Neutrophil (primary cell): ENCODE data around the gene CUL2.

Source experiments
- H3K27ac ChIP-seq: fragments of 200-600 bp; sonication (generic); 2 replicates; pipeline ENCODE4 v1.5.1; 2016; ENCODE audit warnings: mild to moderate bottlenecking, moderate library complexity
- H3K27me3 ChIP-seq: fragments of 200-600 bp; sonication (generic); 2 replicates; pipeline ENCODE4 v1.6.0; 2016; ENCODE audit warnings: mild to moderate bottlenecking
- H3K36me3 ChIP-seq: fragments of 200-600 bp; sonication (generic); 2 replicates; pipeline ENCODE4 v1.5.1; 2017
- H3K4me1 ChIP-seq, 2 experiments: fragments of 200-600 bp in 1 of 2; sonication (generic) in 1 of 2; 1 replicate in 1 of 2; 2 replicates in 1 of 2; pipeline versions ENCODE4 v1.5.1 to v1.6.1; 2013 to 2016; ENCODE audit warnings: low read depth in 1 of 2, low read length in 1 of 2, mild to moderate bottlenecking in 1 of 2, moderate library complexity in 1 of 2; ENCODE audit not compliant: control insufficient read depth in 1 of 2, insufficient read depth in 1 of 2
- H3K4me3 ChIP-seq, 2 experiments: fragments of 200-600 bp in 1 of 2; sonication (generic) in 1 of 2; 1 replicate in 1 of 2; 2 replicates in 1 of 2; pipeline ENCODE4 v1.5.1; 2013 to 2016; ENCODE audit warnings: low read depth in 1 of 2, low read length in 1 of 2, mild to moderate bottlenecking in 1 of 2, moderate library complexity in 1 of 2
- H3K9me3 ChIP-seq: fragments of 200-600 bp; sonication (generic); 2 replicates; pipeline ENCODE4 v1.5.1; 2016
- CTCF ChIP-seq: fragments of 200-600 bp; sonication (generic); IDR thresholded peaks from 2 replicates; pipeline ENCODE4 v1.5.1; 2016; ENCODE audit warnings: antibody characterized with exemption

Gene CUL2

GRCh38 chr10:35019041-35020024 lies 70.8 kb downstream of the CUL2 start:
- Histone ChIP-seq H3K4me1 (no peaks in the 10 kb centered on the region), H3K4me3 (no peak overlapping the region), H3K36me3 (peaks cover 54% of the 10 kb centered on the region), H3K9me3 (no peaks in the 10 kb centered on the region), H3K27me3 (no peaks in the 10 kb centered on the region), H3K27ac (no peak overlapping the region)
- no peak for TF ChIP-seq CTCF

GRCh38 chr10:35017608-35018007 lies 72.5 kb downstream of the CUL2 start:
- Histone ChIP-seq H3K27ac (no peak overlapping the region), H3K4me3 (no peak overlapping the region), H3K9me3 (no peaks in the 10 kb centered on the region), H3K36me3 (peaks cover 53% of the 10 kb centered on the region), H3K27me3 (no peaks in the 10 kb centered on the region), H3K4me1 (no peaks in the 10 kb centered on the region)
- TF ChIP-seq CTCF: no peak

GRCh38 chr10:35015843-35016408 lies 74.2 kb downstream of the CUL2 start:
- Histone ChIP-seq H3K36me3 (peaks cover 60% of the 10 kb centered on the region), H3K27ac (no peak overlapping the region)
- no peak for TF ChIP-seq CTCF

GRCh38 chr10:35012781-35013180 lies 77.4 kb downstream of the CUL2 start:
- H3K4me3 ChIP-seq: no peak overlapping the region
- no peaks in the 10 kb centered on the region for H3K4me1 ChIP-seq
- no peak overlapping the region for H3K27ac ChIP-seq
- H3K9me3 ChIP-seq: no peaks in the 10 kb centered on the region
- TF ChIP-seq CTCF: no peak
- peaks cover 69% of the 10 kb centered on the region for H3K36me3 ChIP-seq
- H3K27me3 ChIP-seq: no peaks in the 10 kb centered on the region

More at GRCh38 chr10:35015843-35016408, 74.2 kb downstream of the CUL2 start:
- Histone ChIP-seq H3K27me3 (no peaks in the 10 kb centered on the region), H3K9me3 (no peaks in the 10 kb centered on the region), H3K4me3 (no peak overlapping the region), H3K4me1 (no peaks in the 10 kb centered on the region)

GRCh38 chr10:35011771-35012191 lies 78.4 kb downstream of the CUL2 start:
- Histone ChIP-seq H3K27ac (no peak overlapping the region), H3K4me1 (no peaks in the 10 kb centered on the region), H3K27me3 (no peaks in the 10 kb centered on the region), H3K4me3 (no peak overlapping the region), H3K9me3 (no peaks in the 10 kb centered on the region), H3K36me3 (peaks cover 67% of the 10 kb centered on the region)
- no peak for TF ChIP-seq CTCF
